ENCODE results near the gene LARP1. TPM values are rescaled to one million over a fixed set of nuclear protein-coding genes. Genes with fewer than 3 reads are reported as not detected.
"Not testable (repeated sequence)": the region's sequence is repeated elsewhere in the genome, so short reads cannot be mapped to it uniquely, and the experiment has no call there.

LARP1 gene
- total RNA-seq, 1 donor from 2014 or later: 338 TPM

- Mint-ChIP-seq H3K27me3 (ENCODE audit: insufficient read depth) (no peaks in the 10 kb centered on the region), H3K27ac (no peak overlapping the region), H3K4me3 (no peak overlapping the region), H3K36me3 (ENCODE audit: low read depth) (peaks cover 59% of the 10 kb centered on the region), H3K9me3 (no peaks in the 10 kb centered on the region), H3K4me1 (ENCODE audit: low read depth) (peaks cover 67% of the 10 kb centered on the region)
- no peak for DNase-seq (ENCODE audit: low spot score)
- intact Hi-C loops (cut with micrococcal nuclease): no loop called here
Measured at GRCh38 chr5:154815025-154815424, 59.8 kb downstream of the LARP1 start.

GRCh38 chr5:154815684-154816247 lies 60.6 kb downstream of the LARP1 start:
- intact Hi-C loops (cut with micrococcal nuclease): no loop called here
- Mint-ChIP-seq H3K36me3 (ENCODE audit: low read depth) (peaks cover 58% of the 10 kb centered on the region), H3K27ac (peak overlapping the region; percentile 61), H3K9me3 (no peaks in the 10 kb centered on the region), H3K27me3 (ENCODE audit: insufficient read depth) (no peaks in the 10 kb centered on the region), H3K4me1 (ENCODE audit: low read depth) (peaks cover 73% of the 10 kb centered on the region), H3K4me3 (no peak overlapping the region)
- no peak for DNase-seq (ENCODE audit: low spot score)

- H3K27ac Mint-ChIP-seq: no peak overlapping the region
- intact Hi-C loops (cut with micrococcal nuclease): no loop called here
- H3K27me3 Mint-ChIP-seq (ENCODE audit: insufficient read depth): no peaks in the 10 kb centered on the region
- H3K36me3 Mint-ChIP-seq (ENCODE audit: low read depth): peaks cover 57% of the 10 kb centered on the region
- H3K4me1 Mint-ChIP-seq (ENCODE audit: low read depth): peaks cover 75% of the 10 kb centered on the region
- DNase-seq (ENCODE audit: low spot score): no peak
- H3K9me3 Mint-ChIP-seq: no peaks in the 10 kb centered on the region
- H3K4me3 Mint-ChIP-seq: no peak overlapping the region
Measured at GRCh38 chr5:154816891-154817492, 61.8 kb downstream of the LARP1 start.

- Mint-ChIP-seq H3K27ac (no peak overlapping the region), H3K4me3 (no peak overlapping the region), H3K36me3 (ENCODE audit: low read depth) (peaks cover 55% of the 10 kb centered on the region), H3K27me3 (ENCODE audit: insufficient read depth) (no peaks in the 10 kb centered on the region), H3K9me3 (no peaks in the 10 kb centered on the region), H3K4me1 (ENCODE audit: low read depth) (peaks cover 70% of the 10 kb centered on the region)
- intact Hi-C loops (cut with micrococcal nuclease): no loop called here
- no peak for DNase-seq (ENCODE audit: low spot score)
Measured at GRCh38 chr5:154817815-154818214, 62.6 kb downstream of the LARP1 start.

- Mint-ChIP-seq H3K36me3 (ENCODE audit: low read depth) (peaks cover 53% of the 10 kb centered on the region), H3K4me1 (ENCODE audit: low read depth) (peaks cover 63% of the 10 kb centered on the region), H3K27ac (no peak overlapping the region), H3K4me3 (no peak overlapping the region), H3K27me3 (ENCODE audit: insufficient read depth) (no peaks in the 10 kb centered on the region), H3K9me3 (no peaks in the 10 kb centered on the region)
- DNase-seq (ENCODE audit: low spot score): no peak
- intact Hi-C loops (cut with micrococcal nuclease): no loop called here
Measured at GRCh38 chr5:154818471-154819116, 63.4 kb downstream of the LARP1 start.

- H3K27ac Mint-ChIP-seq: peak overlapping the region; percentile 49
Measured at GRCh38 chr5:154819546-154819945, 64.4 kb downstream of the LARP1 start.

GRCh38 chr5:154820383-154820782 lies 65.2 kb downstream of the LARP1 start:
- Mint-ChIP-seq H3K36me3 (ENCODE audit: low read depth) (peaks cover 44% of the 10 kb centered on the region), H3K27me3 (ENCODE audit: insufficient read depth) (no peaks in the 10 kb centered on the region), H3K27ac (no peak overlapping the region), H3K4me1 (ENCODE audit: low read depth) (peaks cover 53% of the 10 kb centered on the region), H3K4me3 (no peak overlapping the region), H3K9me3 (no peaks in the 10 kb centered on the region)
- no peak for DNase-seq (ENCODE audit: low spot score)
- intact Hi-C loops (cut with micrococcal nuclease): no loop called here

More at GRCh38 chr5:154819546-154819945, 64.4 kb downstream of the LARP1 start:
- Mint-ChIP-seq H3K36me3 (ENCODE audit: low read depth) (peaks cover 50% of the 10 kb centered on the region), H3K9me3 (no peaks in the 10 kb centered on the region), H3K4me3 (no peak overlapping the region), H3K4me1 (ENCODE audit: low read depth) (peaks cover 61% of the 10 kb centered on the region), H3K27me3 (ENCODE audit: insufficient read depth) (no peaks in the 10 kb centered on the region)
- DNase-seq (ENCODE audit: low spot score): no peak
- intact Hi-C loops (cut with micrococcal nuclease): no loop called here

- intact Hi-C loops (cut with micrococcal nuclease); H3K9me3 Mint-ChIP-seq: not testable (repeated sequence)
Measured at GRCh38 chr5:154822896-154823295, 67.7 kb downstream of the LARP1 start.

GRCh38 chr5:154823605-154824004 lies 68.4 kb downstream of the LARP1 start:
- Mint-ChIP-seq H3K27ac (no peak overlapping the region), H3K9me3 (no peaks in the 10 kb centered on the region), H3K27me3 (ENCODE audit: insufficient read depth) (no peaks in the 10 kb centered on the region), H3K4me1 (ENCODE audit: low read depth) (peaks cover 45% of the 10 kb centered on the region), H3K4me3 (no peak overlapping the region), H3K36me3 (ENCODE audit: low read depth) (peaks cover 28% of the 10 kb centered on the region)
- intact Hi-C loops (cut with micrococcal nuclease): no loop called here
- DNase-seq (ENCODE audit: low spot score): no peak

More at GRCh38 chr5:154822896-154823295, 67.7 kb downstream of the LARP1 start:
- H3K27me3 Mint-ChIP-seq (ENCODE audit: insufficient read depth); H3K4me3 Mint-ChIP-seq; H3K27ac Mint-ChIP-seq; DNase-seq (ENCODE audit: low spot score): not testable (repeated sequence)
- Mint-ChIP-seq H3K36me3 (ENCODE audit: low read depth) (peaks cover 31% of the 10 kb centered on the region), H3K4me1 (ENCODE audit: low read depth) (peaks cover 45% of the 10 kb centered on the region)

- no peak overlapping the region for H3K27ac Mint-ChIP-seq
- no peak for DNase-seq (ENCODE audit: low spot score)
- H3K27me3 Mint-ChIP-seq (ENCODE audit: insufficient read depth): no peaks in the 10 kb centered on the region
- no peak overlapping the region for H3K4me3 Mint-ChIP-seq
- intact Hi-C loops (cut with micrococcal nuclease): no loop called here
- peaks cover 28% of the 10 kb centered on the region for H3K36me3 Mint-ChIP-seq (ENCODE audit: low read depth)
- peaks cover 43% of the 10 kb centered on the region for H3K4me1 Mint-ChIP-seq (ENCODE audit: low read depth)
- H3K9me3 Mint-ChIP-seq: no peaks in the 10 kb centered on the region
Measured at GRCh38 chr5:154824070-154824469, 68.9 kb downstream of the LARP1 start.

- no peaks in the 10 kb centered on the region for H3K27me3 Mint-ChIP-seq (ENCODE audit: insufficient read depth)
- no peak overlapping the region for H3K4me3 Mint-ChIP-seq
- H3K4me1 Mint-ChIP-seq (ENCODE audit: low read depth): peaks cover 47% of the 10 kb centered on the region
- DNase-seq (ENCODE audit: low spot score): no peak
- peaks cover 26% of the 10 kb centered on the region for H3K36me3 Mint-ChIP-seq (ENCODE audit: low read depth)
- intact Hi-C loops (cut with micrococcal nuclease): no loop called here
- no peaks in the 10 kb centered on the region for H3K9me3 Mint-ChIP-seq
- peak overlapping the region; percentile 72 for H3K27ac Mint-ChIP-seq
Measured at GRCh38 chr5:154829181-154829588, 74.0 kb downstream of the LARP1 start.

GRCh38 chr5:154829589-154830218 lies 74.5 kb downstream of the LARP1 start:
- peak; percentile 25 for DNase-seq (ENCODE audit: low spot score)
- Mint-ChIP-seq H3K4me3 (peak overlapping the region; percentile 39), H3K36me3 (ENCODE audit: low read depth) (peaks cover 22% of the 10 kb centered on the region), H3K4me1 (ENCODE audit: low read depth) (peaks cover 47% of the 10 kb centered on the region), H3K9me3 (no peaks in the 10 kb centered on the region), H3K27me3 (ENCODE audit: insufficient read depth) (no peaks in the 10 kb centered on the region), H3K27ac (peak overlapping the region; percentile 72)
- intact Hi-C loops (cut with micrococcal nuclease): no loop called here

GRCh38 chr5:154830219-154830595 lies 75.0 kb downstream of the LARP1 start:
- intact Hi-C loops (cut with micrococcal nuclease): no loop called here
- H3K4me3 Mint-ChIP-seq: peak overlapping the region; percentile 39
- peaks cover 47% of the 10 kb centered on the region for H3K4me1 Mint-ChIP-seq (ENCODE audit: low read depth)
- no peaks in the 10 kb centered on the region for H3K27me3 Mint-ChIP-seq (ENCODE audit: insufficient read depth)
- H3K36me3 Mint-ChIP-seq (ENCODE audit: low read depth): peaks cover 21% of the 10 kb centered on the region
- no peaks in the 10 kb centered on the region for H3K9me3 Mint-ChIP-seq
- no peak for DNase-seq (ENCODE audit: low spot score)
- peak overlapping the region; percentile 72 for H3K27ac Mint-ChIP-seq
